Measurements from ENCODE around the gene NAGS.

- TF ChIP-seq POLR2A (IDR thresholded peaks at IDR 0.05; ENCODE audit: low read length) = no peak
- TF ChIP-seq GATA1 (IDR thresholded peaks at IDR 0.05; ENCODE audit: low read depth, low read length) = no peak
Measured at GRCh38 chr17:44024853-44025252, 20.4 kb downstream of the NAGS start.

All from erythroblast (primary cell).